MM.1S (cell line): ENCODE results near the gene BET1L.

Experiments
- DNase-seq: peaks from one replicate; pipeline ENCODE4 v3.0.0-alpha.2; 2015
- H2AFZ ChIP-seq: fragments of 300-600 bp; sonication (generic); 2 replicates; pipeline ENCODE4 v1.6.0; 2016; ENCODE audit warnings: antibody characterized with exemption, low read length
- H3F3A ChIP-seq: fragments of 300-600 bp; sonication (generic); 2 replicates; pipeline ENCODE4 v1.6.1; 2016; ENCODE audit warnings: mild to moderate bottlenecking, antibody characterized with exemption, low read length, moderate library complexity, mixed read lengths; ENCODE audit not compliant: insufficient read depth
- H3K27ac ChIP-seq: fragments of 300-600 bp; sonication (generic); 2 replicates; pipeline ENCODE4 v1.5.1; 2016; ENCODE audit warnings: mild to moderate bottlenecking, low read length
- H3K27me3 ChIP-seq: fragments of 300-600 bp; sonication (generic); replicated peaks from 2 replicates; pipeline ENCODE4 v1.6.0; 2016; ENCODE audit warnings: low read length; ENCODE audit not compliant: insufficient read depth
- H3K36me3 ChIP-seq: fragments of 300-600 bp; sonication (generic); replicated peaks from 2 replicates; pipeline ENCODE4 v1.6.1; 2016; ENCODE audit warnings: mild to moderate bottlenecking, low read length, mixed read lengths; ENCODE audit not compliant: insufficient read depth
- H3K4me1 ChIP-seq: fragments of 300-600 bp; sonication (generic); 2 replicates; pipeline ENCODE4 v1.6.1; 2016; ENCODE audit warnings: low read length, mixed read lengths
- H3K4me2 ChIP-seq: fragments of 300-600 bp; sonication (generic); 2 replicates; pipeline ENCODE4 v1.6.0; 2016; ENCODE audit warnings: low read depth, low read length
- H3K4me3 ChIP-seq: fragments of 300-600 bp; sonication (generic); 2 replicates; pipeline ENCODE4 v1.5.1; 2016; ENCODE audit warnings: low read length, mixed read lengths
- H3K79me2 ChIP-seq: fragments of 300-600 bp; sonication (generic); 2 replicates; pipeline ENCODE4 v1.6.1; 2016; ENCODE audit warnings: mixed run types, low read length, mixed read lengths
- H3K9ac ChIP-seq: fragments of 300-600 bp; sonication (generic); 2 replicates; pipeline ENCODE4 v1.6.1; 2016; ENCODE audit warnings: low read length, mixed read lengths
- H3K9me2 ChIP-seq: fragments of 300-600 bp; sonication (generic); replicated peaks from 2 replicates; pipeline ENCODE4 v1.6.1; 2016; ENCODE audit warnings: mild to moderate bottlenecking, low read length, mixed read lengths; ENCODE audit not compliant: insufficient read depth
- H3K9me3 ChIP-seq: fragments of 300-600 bp; sonication (generic); replicated peaks from 2 replicates; pipeline ENCODE4 v1.6.1; 2016; ENCODE audit warnings: mild to moderate bottlenecking, low read length, mixed read lengths; ENCODE audit not compliant: insufficient read depth
- H4K20me1 ChIP-seq: fragments of 300-600 bp; sonication (generic); 2 replicates; pipeline ENCODE4 v1.6.1; 2016; ENCODE audit warnings: mild to moderate bottlenecking, low read length, moderate library complexity, mixed read lengths; ENCODE audit not compliant: insufficient read depth
- CTCF ChIP-seq: fragments of 300-600 bp; sonication (generic); IDR thresholded peaks from 2 replicates; pipeline ENCODE4 v1.5.1; 2016; ENCODE audit warnings: antibody characterized with exemption, low read length, mixed read lengths
- EZH2 ChIP-seq: fragments of 300-600 bp; sonication (generic); optimal IDR thresholded peaks from 2 replicates; pipeline ENCODE3; 2017; ENCODE audit warnings: low read depth, mild to moderate bottlenecking, antibody characterized with exemption, low read length, mixed read lengths
- EZH2phosphoT487 ChIP-seq: fragments of 300-600 bp; sonication (generic); IDR thresholded peaks from 2 replicates; pipeline ENCODE4 v1.6.1; 2018; ENCODE audit warnings: antibody characterized with exemption, low read length

Gene BET1L

GRCh38 chr11:232783-233565, 25.8 kb upstream of the BET1L start:
- Histone ChIP-seq H2AFZ (no peak overlapping the region), H3K27ac (no peak overlapping the region), H3K9me3 (no peaks in the 10 kb centered on the region), H4K20me1 (no peaks in the 10 kb centered on the region), H3K9ac (no peak overlapping the region), H3K9me2 (no peaks in the 10 kb centered on the region), H3K4me1 (peaks cover 7% of the 10 kb centered on the region), H3K4me2 (no peak overlapping the region), H3F3A (peaks cover 4% of the 10 kb centered on the region; the same call in 1 of the 2 replicates), H3K79me2 (peaks cover 12% of the 10 kb centered on the region), H3K36me3 (no peaks in the 10 kb centered on the region), H3K4me3 (no peak overlapping the region), H3K27me3 (no peaks in the 10 kb centered on the region)
- DNase-seq, result no peak
- no peak for TF ChIP-seq EZH2
- TF ChIP-seq CTCF, result no peak
- TF ChIP-seq EZH2phosphoT487, result no peak

GRCh38 chr11:230431-230830, 23.2 kb upstream of the BET1L start:
- H3K9ac ChIP-seq, result no peak overlapping the region
- peaks cover 1% of the 10 kb centered on the region for H3K4me1 ChIP-seq
- no peak overlapping the region for H3K4me3 ChIP-seq
- H3K4me2 ChIP-seq, result no peak overlapping the region
- H3K36me3 ChIP-seq, result no peaks in the 10 kb centered on the region
- no peaks in the 10 kb centered on the region for H3K9me2 ChIP-seq
- no peaks in the 10 kb centered on the region for H3K27me3 ChIP-seq
- H2AFZ ChIP-seq, result no peak overlapping the region
- TF ChIP-seq EZH2phosphoT487 (no peak), CTCF (no peak), EZH2 (no peak)
- no peaks in the 10 kb centered on the region for H3K79me2 ChIP-seq
- H4K20me1 ChIP-seq, result no peaks in the 10 kb centered on the region
- no peaks in the 10 kb centered on the region for H3F3A ChIP-seq
- DNase-seq, result no peak
- no peaks in the 10 kb centered on the region for H3K9me3 ChIP-seq
- no peak overlapping the region for H3K27ac ChIP-seq

- Histone ChIP-seq H3K27me3 (no peaks in the 10 kb centered on the region), H3K9me2 (no peaks in the 10 kb centered on the region), H3K4me1 (no peaks in the 10 kb centered on the region), H3K9ac (no peak overlapping the region), H2AFZ (no peak overlapping the region), H3K4me3 (no peak overlapping the region), H3K27ac (no peak overlapping the region), H3K4me2 (no peak overlapping the region), H3F3A (no peaks in the 10 kb centered on the region), H3K79me2 (no peaks in the 10 kb centered on the region), H3K9me3 (no peaks in the 10 kb centered on the region), H3K36me3 (no peaks in the 10 kb centered on the region), H4K20me1 (no peaks in the 10 kb centered on the region)
- no peak for DNase-seq
- TF ChIP-seq CTCF (no peak), EZH2phosphoT487 (no peak), EZH2 (no peak)
Observed at GRCh38 chr11:227824-228379, 20.7 kb upstream of the BET1L start.
